ENCODE measurements around the gene TMEM178B.

DNA sequence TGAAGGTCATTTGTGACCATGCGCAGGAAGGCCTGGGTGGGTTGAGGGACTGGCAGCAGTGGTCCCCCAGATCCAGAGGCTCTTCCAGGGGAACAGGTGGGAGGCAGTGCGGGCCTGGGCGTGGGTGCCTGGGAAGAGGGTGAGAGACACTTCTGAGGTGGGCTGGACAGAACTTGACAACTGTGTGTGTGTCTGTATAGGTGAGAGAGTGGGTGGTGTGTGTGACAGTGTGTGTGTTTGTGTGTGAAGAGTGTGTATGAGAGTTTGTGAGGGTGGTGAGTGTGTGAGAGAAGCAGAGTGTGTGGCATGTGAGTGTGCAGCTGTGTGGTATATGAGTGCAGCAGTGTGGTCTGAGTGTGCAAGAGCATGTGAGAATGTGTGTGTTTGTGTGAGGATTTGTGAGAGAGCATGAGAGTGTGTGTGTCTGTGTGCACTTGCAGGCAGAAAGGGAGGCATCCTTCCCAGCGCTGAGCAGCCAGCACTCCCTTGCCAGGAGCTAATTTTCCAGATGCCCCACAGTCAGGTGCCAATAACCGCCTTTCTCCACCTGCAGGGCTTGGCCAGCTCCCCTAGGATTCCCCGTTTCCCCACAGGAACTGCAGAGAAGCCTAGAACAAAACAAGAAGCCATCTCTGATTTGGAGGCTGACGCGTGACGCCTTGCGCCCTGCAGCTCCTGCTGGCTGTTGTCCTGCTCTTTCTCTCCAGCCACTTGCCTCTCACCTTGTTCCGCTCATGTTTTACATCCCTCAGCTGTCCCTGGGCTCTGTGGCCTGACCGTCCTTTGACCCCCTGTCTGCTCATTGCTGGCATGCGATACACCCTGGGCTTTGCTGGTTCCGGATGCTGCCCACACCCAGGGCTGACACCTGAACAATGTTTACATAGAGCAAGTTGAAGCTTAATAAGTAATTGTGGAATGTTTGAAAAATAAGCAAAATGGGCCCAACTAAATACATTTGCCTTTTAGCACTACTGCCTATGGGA, 88.0 kb downstream of the TMEM178B start:
- no peak for TF ChIP-seq CTCF (optimal IDR thresholded peaks at IDR 0.05 in 1 of 3, IDR thresholded peaks at IDR 0.05 in 1 of 3, conservative IDR thresholded peaks at IDR 0.05 in 1 of 3; ENCODE audit: extremely low read depth in 1 of 3, insufficient read depth in 2 of 3, low read length in 3 of 3)
- TF ChIP-seq EZH2 (IDR thresholded peaks at IDR 0.05; ENCODE audit: low read length), result no peak
